Activated CD8-positive, alpha-beta memory T cell treated with anti-CD3 and anti-CD28 coated beads for 48 hours (primary cell): ENCODE measurements around the gene PGGHG.
"Not testable (repeated sequence)": the region's sequence is repeated elsewhere in the genome, so short reads cannot be mapped to it uniquely, and the experiment has no call there.

Source experiments
- DNase-seq, 3 experiments: peaks; one replicate each; pipeline ENCODE4 v3.0.0-alpha.2; 2020; ENCODE audit warnings: low read depth in 2 of 3, low spot score in 2 of 3

Gene PGGHG

DNA sequence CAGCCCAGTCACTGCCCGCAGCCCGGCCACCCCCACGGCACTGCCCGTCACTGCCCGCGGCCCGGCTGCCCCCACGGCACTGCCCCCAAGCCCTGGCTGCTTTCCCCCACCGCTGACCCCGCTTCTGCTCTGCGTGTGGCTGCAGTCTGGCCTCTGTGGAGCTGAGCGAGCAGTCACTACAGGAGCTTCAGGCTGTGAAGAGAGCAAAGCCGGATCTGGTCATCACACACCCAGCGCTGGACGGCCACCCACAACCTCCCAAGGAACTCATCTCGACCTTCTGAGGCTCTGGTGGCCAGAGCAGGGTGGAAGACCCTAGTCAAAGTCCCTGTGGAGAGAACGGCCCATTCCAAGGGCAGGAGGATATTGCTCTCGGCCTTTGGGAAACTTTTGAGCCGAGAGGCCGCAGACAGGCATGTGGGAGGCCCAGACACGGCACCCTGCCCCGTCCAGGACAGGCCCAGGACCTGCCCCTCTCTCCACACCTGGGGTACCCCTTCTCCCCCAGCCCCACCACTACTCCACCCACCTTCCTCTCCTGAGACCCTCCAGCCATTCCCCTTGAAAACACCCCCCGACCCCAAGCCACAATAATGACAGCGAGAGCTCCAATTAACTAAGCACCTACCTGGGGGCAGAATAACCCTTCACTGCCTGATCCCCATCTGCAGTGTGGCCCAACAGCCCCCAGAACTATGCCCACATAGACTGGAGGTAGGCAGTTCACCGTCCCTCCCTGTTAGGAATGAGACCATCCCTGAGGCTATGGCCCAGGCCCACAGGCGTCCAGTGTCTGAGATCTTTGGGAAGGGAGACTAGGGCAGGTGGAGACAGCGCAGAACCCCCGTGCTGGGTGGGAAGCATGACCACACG is 3.7 kb upstream of the PGGHG start:
- no peak for DNase-seq

DNA sequence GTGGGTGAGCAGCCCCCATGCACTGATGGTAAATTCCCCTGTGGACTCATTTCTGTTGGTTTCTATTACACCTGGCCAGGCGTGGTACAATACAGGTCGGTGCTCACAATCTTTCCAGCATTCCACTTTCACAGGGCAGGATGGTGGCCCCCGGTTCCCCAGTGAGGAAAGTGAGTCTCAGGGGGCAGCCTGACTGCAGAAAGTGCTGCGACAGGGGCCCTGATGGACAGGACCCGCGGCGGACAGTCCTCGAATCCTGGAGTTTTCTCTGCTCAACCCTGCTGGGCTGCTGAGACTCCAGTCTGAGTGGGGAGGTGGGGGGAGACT is 3.1 kb upstream of the PGGHG start:
- no peak for DNase-seq

DNA sequence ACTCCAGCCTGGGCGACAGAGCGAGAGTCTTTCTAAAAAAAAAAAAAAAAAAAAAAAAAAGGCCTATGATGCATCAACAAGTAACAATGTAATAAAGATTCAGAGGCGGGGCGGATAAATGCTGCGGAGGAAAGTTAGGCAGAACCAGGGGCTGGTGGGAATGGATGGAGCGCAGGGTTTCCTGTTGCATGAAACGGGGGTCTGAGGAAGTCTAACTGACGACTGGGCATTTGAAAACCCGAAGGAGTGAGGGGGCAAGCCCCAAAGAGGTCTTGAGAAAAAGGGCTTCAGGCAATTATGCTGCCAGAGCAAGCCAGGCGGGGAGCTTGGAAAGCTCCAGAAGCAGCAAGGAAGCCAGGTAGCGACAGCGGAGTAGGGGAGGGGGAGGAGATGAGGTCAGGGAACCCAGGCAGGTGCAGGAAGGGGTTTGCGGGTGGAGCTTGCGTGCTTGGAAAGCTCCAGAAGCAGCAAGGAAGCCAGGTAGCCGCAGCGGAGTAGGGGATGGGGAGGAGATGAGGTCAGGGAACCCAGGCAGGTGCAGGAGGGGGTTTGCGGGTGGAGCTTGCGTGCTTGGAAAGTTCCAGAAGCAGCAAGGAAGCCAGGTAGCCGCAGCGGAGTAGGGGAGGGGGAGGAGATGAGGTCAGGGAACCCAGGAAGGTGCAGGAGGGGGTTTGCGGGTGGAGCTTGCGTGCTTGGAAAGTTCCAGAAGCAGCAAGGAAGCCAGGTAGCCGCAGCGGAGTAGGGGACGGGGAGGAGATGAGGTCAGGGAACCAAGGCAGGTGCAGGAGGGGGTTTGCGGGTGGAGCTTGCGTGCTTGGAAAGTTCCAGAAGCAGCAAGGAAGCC is 1.7 kb upstream of the PGGHG start:
- not testable (repeated sequence) for DNase-seq

DNA sequence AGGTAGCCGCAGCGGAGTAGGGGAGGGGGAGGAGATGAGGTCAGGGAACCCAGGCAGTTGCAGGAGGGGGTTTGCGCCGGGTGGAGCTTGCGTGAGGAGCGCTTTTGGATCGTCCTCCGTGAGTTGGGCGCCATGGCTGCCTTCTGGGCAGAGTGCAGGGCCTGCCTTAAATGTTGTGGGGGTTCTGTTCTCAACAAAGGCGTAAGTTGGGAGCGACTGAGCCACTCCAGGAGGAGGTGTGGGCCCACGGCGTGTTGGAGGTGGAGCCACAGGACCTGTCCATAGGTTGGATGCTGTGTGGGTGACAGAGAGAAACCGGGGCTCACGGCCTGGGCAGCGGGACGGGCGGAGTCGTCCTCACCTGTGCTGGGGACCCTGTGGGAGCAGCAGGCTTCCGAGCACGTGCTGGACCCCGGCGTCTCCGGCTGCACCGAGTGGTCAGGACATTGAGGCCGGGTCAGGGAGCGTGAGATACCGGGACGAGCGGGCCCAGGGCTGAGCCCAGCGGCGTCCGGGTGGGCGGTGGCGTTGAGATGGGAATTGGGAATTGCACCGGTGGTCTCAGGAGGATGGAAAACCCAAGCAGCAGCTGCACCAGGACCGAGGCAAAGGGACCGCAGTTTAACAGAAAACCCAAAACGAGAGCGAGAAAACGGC is 977 bp upstream of the PGGHG start:
- no peak for DNase-seq

DNA sequence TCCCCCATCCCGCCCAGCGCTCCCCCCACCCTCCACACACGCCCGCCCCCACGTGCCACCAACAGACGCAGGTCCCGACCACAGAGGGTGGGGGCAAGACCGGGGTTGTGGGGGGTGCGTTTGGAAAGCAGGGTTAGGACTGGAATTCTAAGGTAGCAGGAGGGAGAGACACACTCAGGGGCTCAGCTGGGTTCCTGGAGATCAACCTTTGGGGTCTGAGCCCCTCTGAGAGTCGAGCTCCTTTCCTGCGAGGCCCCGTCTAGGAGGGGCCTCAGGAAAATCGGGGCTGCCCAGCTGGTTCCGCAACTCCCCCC is 429 bp downstream of the PGGHG start:
- DNase-seq, result no peak

DNA sequence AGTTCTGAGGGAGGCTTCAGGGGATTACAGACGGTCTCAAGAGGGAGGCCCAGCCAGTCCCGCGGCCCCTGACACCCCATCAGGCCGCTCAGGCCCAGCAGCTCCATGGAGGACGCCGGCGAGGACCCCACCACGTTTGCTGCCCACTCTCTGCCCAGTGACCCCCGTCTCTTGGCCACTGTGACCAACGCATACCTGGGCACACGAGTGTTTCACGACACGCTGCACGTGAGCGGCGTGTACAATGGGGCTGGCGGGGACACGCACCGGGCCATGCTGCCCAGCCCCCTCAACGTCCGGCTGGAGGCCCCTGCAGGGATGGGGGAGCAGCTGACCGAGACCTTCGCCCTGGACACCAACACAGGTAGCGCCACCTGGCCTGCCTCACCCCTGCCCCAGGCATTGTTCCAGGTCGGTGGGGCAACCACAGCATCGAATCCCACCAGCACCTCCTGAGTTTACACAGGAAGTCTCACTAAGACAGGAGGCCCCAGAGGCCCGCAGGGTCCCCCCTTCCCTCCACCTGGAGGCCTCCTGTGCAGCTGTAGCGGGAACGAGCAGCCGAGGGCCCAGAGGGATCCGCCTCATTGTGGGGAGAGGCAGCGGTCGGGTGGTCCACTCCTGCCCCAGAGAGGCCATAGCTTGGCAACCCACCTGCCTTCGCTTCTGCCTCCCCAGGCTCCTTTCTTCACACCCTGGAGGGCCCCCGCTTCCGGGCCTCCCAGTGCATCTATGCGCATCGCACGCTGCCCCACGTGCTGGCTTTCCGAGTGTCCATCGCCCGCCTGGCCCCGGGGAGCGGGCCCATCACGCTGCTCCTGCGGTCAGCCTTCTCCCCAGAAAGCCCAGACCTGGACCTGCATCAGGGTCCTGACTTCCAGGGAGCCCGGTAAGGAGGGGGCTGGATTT is 1.0 kb downstream of the PGGHG start:
- DNase-seq, result no peak

DNA sequence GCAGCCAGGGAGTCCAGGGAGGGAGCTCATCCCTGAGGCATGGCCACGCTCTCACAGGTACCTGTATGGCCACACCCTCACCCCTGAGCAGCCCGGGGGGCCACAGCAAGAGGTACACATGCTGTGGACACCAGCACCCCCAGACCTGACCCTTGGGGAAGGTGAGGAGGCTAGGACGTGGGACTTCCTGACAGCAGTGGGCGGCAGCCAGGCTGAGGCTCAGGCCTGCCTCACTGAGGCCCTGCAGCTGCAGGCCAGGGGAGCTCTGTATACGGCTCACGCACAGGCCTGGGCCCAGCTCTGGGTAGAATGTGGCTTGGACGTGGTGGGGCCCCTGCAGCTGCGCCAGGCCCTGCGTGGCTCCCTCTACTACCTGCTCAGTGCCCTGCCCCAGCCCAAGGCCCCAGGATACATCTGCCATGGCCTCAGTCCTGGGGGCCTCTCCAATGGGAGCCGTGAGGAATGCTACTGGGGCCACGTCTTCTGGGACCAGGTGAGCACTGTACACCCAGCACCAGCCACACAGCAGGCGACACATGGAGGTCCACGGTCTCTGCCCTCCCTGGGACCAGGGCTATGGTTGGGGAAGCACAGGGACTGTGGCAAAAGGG is 1.8 kb downstream of the PGGHG start:
- DNase-seq, result no peak

DNA sequence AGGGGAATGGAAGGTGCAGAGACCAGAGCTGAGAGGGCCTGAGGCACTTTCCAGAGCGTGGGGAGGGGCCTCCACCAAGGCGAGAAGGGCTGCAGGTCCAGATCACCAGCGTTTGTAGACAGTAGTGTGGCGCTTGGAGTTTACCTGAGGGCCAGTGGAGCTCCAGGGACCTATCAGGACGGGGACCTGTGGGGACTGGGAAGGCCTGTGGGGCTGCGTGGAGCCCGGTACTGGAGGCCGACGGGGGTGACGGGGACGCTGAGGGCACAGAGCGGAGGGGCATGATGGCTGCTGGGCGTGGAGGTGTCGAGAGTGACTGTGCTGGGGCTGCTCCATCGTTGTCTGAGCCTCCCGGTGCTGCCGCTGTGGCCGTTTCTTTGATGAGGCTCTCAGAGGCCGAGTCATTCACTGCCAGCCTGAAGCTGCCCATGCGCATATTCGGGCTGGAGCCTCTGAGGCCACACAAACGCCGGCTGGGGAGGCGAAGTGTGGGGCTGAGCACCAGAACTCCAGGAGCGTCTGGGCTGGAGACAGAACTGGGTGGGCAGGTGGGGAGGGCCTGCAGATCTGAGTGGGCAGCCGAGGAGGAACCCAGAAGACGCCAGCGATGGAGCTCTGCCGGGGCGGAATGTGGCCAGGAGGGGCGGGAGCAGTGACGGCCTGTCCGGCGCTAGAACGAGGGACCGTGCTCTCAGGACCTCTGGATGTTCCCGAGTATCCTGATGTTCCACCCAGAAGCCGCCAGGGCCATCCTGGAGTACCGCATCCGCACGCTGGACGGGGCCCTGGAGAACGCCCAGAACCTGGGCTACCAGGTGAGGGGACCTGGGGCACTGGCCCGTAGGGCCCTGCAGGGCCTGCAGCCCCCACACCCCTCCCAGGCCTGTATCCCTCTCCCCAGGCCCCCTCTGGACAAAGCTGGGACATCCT is 2.6 kb downstream of the PGGHG start:
- DNase-seq, result no peak

DNA sequence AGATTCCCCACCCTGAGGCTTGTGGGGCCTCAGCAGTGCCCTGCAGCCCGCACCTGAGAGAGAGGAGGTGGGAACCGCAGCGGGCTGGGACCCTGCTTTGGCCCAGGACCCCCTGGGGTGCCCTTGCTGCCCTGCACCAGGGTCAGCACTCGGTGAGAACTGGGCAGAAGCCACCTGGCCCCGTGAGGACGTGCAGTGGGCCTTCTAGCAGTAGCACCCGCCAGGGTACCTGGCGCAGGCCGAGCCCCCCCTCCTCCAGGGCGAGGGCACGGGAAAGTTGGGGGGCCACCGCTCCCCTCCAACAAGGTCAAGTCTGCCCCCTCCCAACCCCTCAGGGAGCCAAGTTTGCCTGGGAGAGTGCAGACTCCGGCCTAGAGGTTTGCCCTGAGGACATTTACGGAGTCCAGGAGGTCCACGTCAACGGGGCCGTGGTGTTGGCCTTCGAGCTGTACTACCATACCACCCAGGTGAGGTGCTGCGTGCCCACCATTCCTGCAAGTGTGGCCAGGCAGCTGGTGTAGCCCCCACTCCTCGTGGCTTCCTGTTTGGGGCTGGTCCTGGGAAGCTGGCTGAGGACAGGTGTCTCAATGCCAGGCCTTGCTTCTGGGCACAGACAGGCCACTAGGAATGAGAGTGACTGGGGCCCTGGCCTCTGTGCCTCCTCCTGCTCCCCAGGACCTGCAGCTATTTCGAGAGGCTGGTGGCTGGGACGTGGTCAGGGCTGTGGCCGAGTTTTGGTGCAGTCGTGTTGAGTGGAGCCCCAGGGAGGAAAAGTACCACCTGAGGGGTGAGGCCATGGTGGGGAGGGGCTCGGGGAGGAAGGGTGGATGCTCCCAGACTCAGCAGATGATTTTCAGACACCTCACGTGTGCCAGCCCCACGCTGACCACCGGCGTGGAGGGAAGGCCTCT is 3.5 kb downstream of the PGGHG start:
- DNase-seq, result no peak

DNA sequence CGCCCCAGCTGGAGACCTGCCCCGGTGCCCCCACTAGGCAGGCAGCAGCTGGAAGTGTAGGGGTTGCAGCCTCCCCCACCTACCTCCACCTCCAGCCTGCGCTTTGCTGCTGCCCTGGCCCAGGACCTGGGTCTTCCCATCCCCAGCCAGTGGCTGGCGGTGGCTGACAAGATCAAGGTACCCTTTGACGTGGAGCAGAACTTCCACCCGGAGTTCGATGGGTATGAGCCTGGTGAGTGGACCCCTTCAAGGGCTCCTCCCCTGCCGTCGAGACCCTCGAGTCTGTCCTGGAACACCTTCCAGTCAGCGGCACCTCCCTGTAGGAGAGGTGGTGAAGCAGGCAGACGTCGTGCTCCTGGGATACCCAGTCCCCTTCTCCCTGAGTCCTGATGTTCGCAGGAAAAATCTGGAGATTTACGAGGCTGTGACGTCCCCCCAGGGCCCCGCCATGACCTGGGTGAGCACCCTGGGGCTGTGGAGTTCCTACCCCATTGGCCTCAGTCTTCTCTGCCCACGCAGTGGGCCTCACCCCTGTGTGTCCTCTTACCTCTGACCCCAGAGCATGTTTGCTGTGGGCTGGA is 4.4 kb downstream of the PGGHG start:
- no peak for DNase-seq

DNA sequence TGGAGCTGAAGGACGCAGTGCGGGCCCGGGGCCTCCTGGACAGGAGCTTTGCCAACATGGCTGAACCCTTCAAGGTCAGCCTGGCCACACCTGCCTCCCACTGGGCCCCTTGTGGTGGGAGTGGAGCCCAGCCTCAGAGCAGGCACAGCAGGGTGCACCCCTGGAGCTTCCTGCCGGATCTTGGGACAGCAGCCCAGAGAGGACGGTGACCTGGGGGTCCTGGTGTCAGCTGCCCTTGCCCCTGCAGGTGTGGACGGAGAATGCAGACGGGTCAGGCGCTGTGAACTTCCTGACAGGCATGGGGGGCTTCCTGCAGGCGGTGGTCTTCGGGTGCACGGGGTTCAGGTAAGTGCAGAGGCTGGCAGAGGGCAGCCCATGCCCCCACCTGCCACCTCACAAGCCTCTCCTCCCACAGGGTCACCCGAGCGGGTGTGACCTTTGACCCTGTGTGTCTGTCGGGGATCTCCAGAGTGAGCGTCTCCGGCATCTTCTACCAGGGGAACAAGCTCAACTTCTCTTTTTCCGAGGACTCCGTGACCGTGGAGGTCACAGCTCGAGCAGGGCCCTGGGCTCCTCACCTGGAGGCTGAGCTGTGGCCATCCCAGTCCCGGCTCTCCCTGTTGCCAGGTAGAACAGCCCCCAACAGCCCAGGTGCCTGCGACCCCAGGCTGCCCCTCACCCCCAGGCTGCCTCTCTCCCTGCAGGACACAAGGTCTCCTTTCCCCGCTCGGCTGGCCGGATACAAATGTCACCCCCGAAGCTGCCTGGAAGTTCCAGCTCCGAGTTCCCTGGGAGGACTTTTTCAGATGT is 5.1 kb downstream of the PGGHG start:
- no peak for DNase-seq

DNA sequence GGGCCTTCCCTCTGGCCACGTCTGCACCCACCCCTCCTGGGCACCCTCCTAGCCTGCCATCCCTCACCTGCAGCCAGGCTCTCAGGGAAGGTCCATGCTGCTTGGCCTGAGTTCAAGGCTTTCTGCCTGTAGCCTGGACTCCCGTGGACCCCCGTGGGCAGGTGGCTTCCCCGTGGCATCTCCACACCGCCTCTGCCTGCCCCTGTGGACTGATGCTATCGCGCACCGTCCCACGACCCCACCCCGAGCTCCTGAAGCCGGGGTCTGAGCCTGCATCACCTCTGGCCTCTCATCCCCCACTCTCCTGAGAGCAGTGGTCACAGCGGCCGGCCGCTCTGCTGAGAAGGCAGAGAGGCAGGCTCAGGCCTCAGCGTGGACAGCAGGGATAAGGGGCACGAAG is 5.9 kb downstream of the PGGHG start:
- no peak for DNase-seq

DNA sequence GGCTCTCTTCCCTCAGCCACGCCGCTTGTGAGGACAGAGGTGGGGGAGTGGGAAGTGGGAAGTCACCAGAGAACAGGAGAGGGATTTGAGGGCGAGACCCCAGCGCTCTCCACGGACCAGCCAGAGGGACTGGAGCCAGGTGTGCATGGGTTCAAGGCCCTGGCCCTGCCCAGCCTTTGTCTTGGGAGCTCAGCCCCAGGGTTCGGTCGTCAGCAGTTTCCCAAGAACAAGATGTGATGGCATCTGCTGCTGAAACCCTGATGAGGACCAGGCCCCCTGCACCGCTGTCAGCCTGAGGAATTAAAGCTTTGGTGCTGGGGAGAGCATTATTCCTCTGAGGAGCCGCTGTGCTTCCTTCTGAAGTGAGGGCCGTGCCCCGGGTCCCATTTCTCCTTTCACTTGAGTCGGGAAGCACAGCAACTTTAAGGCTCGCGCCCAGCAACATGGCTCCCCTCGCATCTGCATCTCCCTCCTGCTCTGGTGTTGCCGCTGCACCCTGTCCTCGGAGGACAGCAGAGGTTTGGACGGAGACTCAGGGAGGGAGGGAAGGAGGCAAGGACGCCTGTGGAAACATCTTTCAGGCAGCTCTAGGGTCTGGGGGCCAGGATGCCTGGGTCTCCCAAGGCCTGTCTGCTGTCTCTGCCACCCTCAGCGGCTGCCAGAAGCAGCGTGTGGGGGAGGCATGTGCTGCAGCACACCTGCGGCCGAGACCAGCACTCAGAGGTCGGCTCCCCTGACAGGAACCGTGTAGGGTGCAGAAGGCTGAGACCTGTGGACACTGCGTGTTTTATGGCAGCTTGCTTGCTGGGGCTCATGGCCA is 6.6 kb downstream of the PGGHG start:
- DNase-seq, result no peak

DNA sequence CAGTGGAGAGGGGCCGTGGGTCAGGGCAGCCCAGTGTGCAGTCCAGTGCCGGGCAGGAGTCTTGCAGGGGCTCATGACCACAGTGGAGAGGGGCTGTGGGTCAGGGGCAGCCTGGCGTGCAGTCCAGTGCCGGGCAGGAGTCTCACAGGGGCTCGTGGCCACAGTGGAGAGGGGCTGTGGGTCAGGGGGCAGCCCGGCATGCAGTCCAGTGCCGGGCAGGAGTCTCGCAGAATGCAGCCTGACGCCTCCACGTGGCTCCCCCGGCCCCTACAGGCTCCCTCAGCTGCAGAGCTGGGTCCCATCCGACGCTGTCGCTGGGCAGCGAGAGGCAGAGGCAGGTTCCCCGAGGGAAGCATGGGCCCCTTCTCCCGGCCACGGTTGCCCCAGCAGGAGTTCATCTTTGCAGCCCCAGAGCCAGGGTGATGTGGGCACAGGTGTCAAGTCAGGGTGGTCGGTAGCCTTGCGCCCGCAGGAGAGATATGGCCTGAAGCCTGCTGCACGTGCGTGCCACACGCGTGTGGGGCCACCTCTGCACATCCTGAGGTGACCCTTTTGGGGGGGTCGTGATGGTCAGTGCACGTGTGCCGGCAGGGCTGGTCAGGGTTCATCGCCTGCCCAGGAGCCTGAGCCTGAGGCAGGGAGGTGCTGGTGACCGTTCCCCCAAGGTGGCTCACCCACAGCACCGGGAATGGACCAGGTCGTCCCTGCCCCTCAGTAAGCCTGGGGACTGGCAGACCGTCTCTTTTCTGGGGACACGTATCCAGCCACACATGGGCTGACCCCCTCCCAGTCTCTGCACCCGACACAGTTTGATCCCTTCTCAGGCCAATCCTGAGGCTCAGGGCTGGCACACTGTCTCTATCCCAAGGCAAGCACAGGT is 7.5 kb downstream of the PGGHG start:
- DNase-seq, result no peak

DNA sequence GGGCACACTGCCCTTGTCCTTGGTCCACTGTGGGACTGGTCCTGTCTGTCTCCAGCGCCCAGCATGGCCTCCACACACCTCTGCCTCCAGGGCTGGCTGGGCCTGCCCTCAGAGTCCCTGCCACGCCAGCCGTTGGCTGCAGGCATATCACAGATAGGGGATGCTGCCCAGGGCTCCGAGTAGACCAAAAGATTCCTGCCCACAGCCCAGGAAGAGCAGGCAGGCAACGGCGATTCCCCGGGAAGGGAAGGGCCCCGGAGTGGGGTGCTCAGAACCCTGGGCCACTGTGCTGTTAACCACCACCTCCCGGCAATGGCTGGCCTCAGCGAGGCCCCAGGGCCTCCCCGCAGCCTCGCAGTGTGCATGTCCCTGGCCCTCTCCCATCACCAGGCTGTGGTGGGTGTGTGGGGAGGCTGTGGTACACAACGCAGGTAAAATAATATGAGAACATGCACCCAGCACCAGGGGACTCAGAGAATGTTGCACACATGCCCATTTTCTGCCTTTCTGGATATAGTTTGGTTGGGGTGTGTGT is 8.2 kb downstream of the PGGHG start:
- DNase-seq, result no peak
